ENCODE data around the gene CLEC3A.
"Not testable (repeated sequence)": the region's sequence is repeated elsewhere in the genome, so short reads cannot be mapped to it uniquely, and the experiment has no call there.

The CLEC3A gene

GRCh38 chr16:78022347-78023060 lies at the start of gene CLEC3A:
CLEC3A (plus strand) TSS chr16:78022548; CDS start chr16:78022627, 79 bp downstream.
- in situ Hi-C loops (cut with MboI; ENCODE audit: low sequenced_read_pairs) = no loop called here

- in situ Hi-C loops (cut with MboI; ENCODE audit: low sequenced_read_pairs) = loop anchor here (5.0 kb wide), 1 partner anchor 298 kb away; no protein-coding TSS in a partner anchor
These were observed 47.5 kb upstream of the CLEC3A start for GRCh38 chr16:77974883-77975282.

- in situ Hi-C loops (cut with MboI; ENCODE audit: low sequenced_read_pairs) = no loop called here
These were observed 46.4 kb upstream of the CLEC3A start for GRCh38 chr16:77975942-77976341.

- in situ Hi-C loops (cut with MboI; ENCODE audit: low sequenced_read_pairs) = no loop called here
These were observed 45.0 kb upstream of the CLEC3A start for GRCh38 chr16:77977339-77977738.

- in situ Hi-C loops (cut with MboI; ENCODE audit: low sequenced_read_pairs) = no loop called here
These were observed 37.2 kb upstream of the CLEC3A start for GRCh38 chr16:77985111-77985510.

GRCh38 chr16:77986011-77986740 lies 36.2 kb upstream of the CLEC3A start:
- in situ Hi-C loops (cut with MboI; ENCODE audit: low sequenced_read_pairs) = no loop called here

- in situ Hi-C loops (cut with MboI; ENCODE audit: low sequenced_read_pairs) = no loop called here
These were observed 34.5 kb upstream of the CLEC3A start for GRCh38 chr16:77987810-77988209.

GRCh38 chr16:77989846-77990245 lies 32.5 kb upstream of the CLEC3A start:
- in situ Hi-C loops (cut with MboI; ENCODE audit: low sequenced_read_pairs) = no loop called here

GRCh38 chr16:77991701-77992100 lies 30.6 kb upstream of the CLEC3A start:
- in situ Hi-C loops (cut with MboI; ENCODE audit: low sequenced_read_pairs) = no loop called here

- in situ Hi-C loops (cut with MboI; ENCODE audit: low sequenced_read_pairs) = not testable (repeated sequence)
These were observed 30.0 kb upstream of the CLEC3A start for GRCh38 chr16:77992381-77992780.

- in situ Hi-C loops (cut with MboI; ENCODE audit: low sequenced_read_pairs) = no loop called here
These were observed 29.0 kb upstream of the CLEC3A start for GRCh38 chr16:77993111-77993985.

GRCh38 chr16:77995843-77996455 lies 26.4 kb upstream of the CLEC3A start:
- in situ Hi-C loops (cut with MboI; ENCODE audit: low sequenced_read_pairs) = no loop called here

GRCh38 chr16:77998350-77999023 lies 23.9 kb upstream of the CLEC3A start:
- in situ Hi-C loops (cut with MboI; ENCODE audit: low sequenced_read_pairs) = no loop called here

GRCh38 chr16:78001451-78002025 lies 20.8 kb upstream of the CLEC3A start:
- in situ Hi-C loops (cut with MboI; ENCODE audit: low sequenced_read_pairs) = no loop called here

- in situ Hi-C loops (cut with MboI; ENCODE audit: low sequenced_read_pairs) = no loop called here
These were observed 19.3 kb upstream of the CLEC3A start for GRCh38 chr16:78002915-78003538.

- in situ Hi-C loops (cut with MboI; ENCODE audit: low sequenced_read_pairs) = no loop called here
These were observed 17.8 kb upstream of the CLEC3A start for GRCh38 chr16:78004517-78004916.

- in situ Hi-C loops (cut with MboI; ENCODE audit: low sequenced_read_pairs) = no loop called here
These were observed 16.5 kb upstream of the CLEC3A start for GRCh38 chr16:78005881-78006280.

GRCh38 chr16:78007121-78007520 lies 15.2 kb upstream of the CLEC3A start:
- in situ Hi-C loops (cut with MboI; ENCODE audit: low sequenced_read_pairs) = no loop called here

GRCh38 chr16:78024159-78024558 lies 1.8 kb downstream of the CLEC3A start:
- in situ Hi-C loops (cut with MboI; ENCODE audit: low sequenced_read_pairs) = no loop called here

- in situ Hi-C loops (cut with MboI; ENCODE audit: low sequenced_read_pairs) = no loop called here
These were observed 3.3 kb downstream of the CLEC3A start for GRCh38 chr16:78025631-78026030.

Measured in HL-60/S4 treated with phorbol 12-myristate 13-acetate at 8.2 ng/mL for 4 days and 3 days (cell line).